ENCODE results near the gene ITGB3. TPM values are rescaled to one million over a fixed set of nuclear protein-coding genes. Genes with fewer than 3 reads are reported as not detected.

The ITGB3 gene
- total and polyA plus RNA-seq, 8 donors, result 9.4 to 12.0 (median 10.6) TPM

DNA sequence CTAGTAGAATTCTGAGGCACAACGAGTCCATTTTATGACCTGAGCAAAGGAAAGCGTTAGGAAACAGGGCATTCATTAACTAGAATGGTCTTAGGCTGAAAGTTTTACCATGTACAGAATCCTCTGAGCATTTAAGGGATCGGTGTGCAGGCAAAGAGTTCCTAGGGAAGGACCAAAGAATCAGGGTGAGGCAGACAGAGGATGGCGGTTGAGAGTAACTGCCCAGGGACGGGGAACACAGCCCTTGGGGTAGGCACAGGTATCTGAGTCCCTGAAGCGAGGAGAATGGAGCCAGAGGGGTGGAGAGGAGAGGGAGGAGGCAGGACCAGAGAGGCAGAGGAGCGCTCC, 14.0 kb upstream of the ITGB3 start:
- intact Hi-C loops (cut with DNase I), result no loop called here
- TF ChIP-seq, protein P1, sequence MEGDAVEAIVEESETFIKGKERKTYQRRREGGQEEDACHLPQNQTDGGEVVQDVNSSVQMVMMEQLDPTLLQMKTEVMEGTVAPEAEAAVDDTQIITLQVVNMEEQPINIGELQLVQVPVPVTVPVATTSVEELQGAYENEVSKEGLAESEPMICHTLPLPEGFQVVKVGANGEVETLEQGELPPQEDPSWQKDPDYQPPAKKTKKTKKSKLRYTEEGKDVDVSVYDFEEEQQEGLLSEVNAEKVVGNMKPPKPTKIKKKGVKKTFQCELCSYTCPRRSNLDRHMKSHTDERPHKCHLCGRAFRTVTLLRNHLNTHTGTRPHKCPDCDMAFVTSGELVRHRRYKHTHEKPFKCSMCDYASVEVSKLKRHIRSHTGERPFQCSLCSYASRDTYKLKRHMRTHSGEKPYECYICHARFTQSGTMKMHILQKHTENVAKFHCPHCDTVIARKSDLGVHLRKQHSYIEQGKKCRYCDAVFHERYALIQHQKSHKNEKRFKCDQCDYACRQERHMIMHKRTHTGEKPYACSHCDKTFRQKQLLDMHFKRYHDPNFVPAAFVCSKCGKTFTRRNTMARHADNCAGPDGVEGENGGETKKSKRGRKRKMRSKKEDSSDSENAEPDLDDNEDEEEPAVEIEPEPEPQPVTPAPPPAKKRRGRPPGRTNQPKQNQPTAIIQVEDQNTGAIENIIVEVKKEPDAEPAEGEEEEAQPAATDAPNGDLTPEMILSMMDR (IDR thresholded peaks at IDR 0.05), result no peak
- Histone ChIP-seq H3K4me3 (no peak overlapping the region), H3K36me3 (no peaks in the 10 kb centered on the region), H3K9me3 (peaks cover 0 to 5% of the 10 kb centered on the region in 2 donors), H3K4me1 (peaks cover 14 to 20% of the 10 kb centered on the region in 2 donors), H3K27me3 (no peaks in the 10 kb centered on the region), H3K27ac (peak overlapping the region; percentile 55 to 69)
- no peak for DNase-seq
- ATAC-seq, result no peak

DNA sequence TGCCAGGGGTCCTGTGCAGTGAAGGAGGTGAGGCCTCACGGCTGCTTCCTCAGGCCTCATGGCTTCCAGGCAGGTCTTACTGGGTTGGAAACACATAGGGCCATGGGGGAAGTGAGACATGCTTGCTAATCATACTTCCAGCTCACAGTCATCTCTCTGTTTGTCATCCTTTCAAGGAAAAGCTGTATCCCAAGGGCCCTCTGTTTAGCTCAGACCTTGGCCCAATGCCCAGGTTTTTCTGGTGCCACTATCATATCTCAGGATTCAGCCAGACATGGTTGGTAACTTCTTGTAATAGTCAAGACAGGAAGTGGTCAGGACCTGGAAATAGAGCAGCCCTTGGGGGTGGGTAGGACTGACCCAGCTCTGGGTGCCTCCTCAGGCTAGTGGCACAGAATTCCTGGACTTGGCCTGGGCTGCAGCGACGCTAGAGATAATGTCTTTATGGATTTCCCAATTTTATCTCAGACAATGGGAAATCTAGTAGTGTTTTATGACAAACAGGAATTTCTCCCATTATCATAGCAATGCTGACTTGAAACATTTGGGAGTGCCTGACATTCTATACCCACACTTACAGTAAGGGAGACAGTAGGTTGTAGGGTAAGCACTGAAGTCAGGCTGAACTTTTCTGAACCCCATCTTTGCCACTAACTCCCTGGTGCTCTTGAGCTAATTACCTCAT, 13.5 kb upstream of the ITGB3 start:
- H3K4me3 ChIP-seq, result no peak overlapping the region
- DNase-seq (peak in 2 of 4 donors; percentile 45 to 70), ATAC-seq (peak; percentile 86)
- H3K4me1 ChIP-seq, result peaks cover 14 to 20% of the 10 kb centered on the region in 2 donors
- no peaks in the 10 kb centered on the region for H3K27me3 ChIP-seq
- peaks cover 0 to 5% of the 10 kb centered on the region in 2 donors for H3K9me3 ChIP-seq
- TF ChIP-seq, protein P1 (IDR thresholded peaks at IDR 0.05), result no peak
- no peaks in the 10 kb centered on the region for H3K36me3 ChIP-seq
- intact Hi-C loops (cut with DNase I), result no loop called here
- peak overlapping the region; percentile 55 to 69 for H3K27ac ChIP-seq

DNA sequence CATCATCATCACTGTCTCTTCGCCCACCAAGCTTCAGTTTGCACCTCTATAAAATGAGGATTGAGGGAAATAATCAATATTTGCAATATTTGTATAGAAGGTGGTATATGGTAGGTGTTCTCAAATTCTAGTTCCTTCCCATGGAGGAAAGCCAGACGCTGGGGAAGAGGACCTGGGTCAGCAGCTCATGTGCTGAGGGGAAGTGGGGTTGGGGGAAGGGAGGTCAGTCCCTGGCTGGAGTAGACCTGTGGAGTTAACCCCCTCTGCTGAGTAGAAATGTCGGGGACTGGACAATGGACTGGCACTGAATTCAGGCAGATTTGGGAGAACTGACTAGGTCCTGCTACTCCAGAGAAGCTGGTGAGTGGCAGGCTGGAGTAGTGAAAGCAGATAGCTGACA, 12.8 kb upstream of the ITGB3 start:
- peaks cover 14 to 20% of the 10 kb centered on the region in 2 donors for H3K4me1 ChIP-seq
- intact Hi-C loops (cut with DNase I), result no loop called here
- H3K36me3 ChIP-seq, result no peaks in the 10 kb centered on the region
- no peak overlapping the region for H3K4me3 ChIP-seq
- TF ChIP-seq, protein P1 (IDR thresholded peaks at IDR 0.05), result no peak
- DNase-seq (no peak), ATAC-seq (no peak)
- H3K27me3 ChIP-seq, result no peaks in the 10 kb centered on the region
- H3K27ac ChIP-seq, result peak overlapping the region in 1 of 2 donors; percentile 69
- peaks cover 0 to 5% of the 10 kb centered on the region in 2 donors for H3K9me3 ChIP-seq

DNA sequence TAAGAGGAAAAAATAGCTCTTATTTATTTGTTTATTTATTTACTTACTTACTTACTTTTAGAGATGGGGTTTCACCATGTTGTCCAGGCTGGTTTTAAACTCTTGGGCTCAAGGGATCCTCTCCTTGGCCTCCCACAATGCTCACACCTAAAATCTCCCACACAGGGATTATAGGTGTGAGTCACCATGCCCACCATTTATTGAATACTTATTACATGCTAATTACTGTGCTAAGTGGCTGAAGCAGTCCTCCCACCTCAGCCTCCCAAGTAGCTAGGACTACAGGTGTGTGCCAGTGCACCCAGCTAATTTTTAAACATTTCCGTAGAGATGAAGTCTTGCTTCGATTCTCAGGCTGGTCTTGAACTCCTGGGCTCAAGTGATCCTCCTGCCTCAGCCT, 11.0 kb upstream of the ITGB3 start:
- H3K27me3 ChIP-seq, result no peaks in the 10 kb centered on the region
- H3K4me1 ChIP-seq, result peaks cover 14 to 20% of the 10 kb centered on the region in 2 donors
- DNase-seq (no peak), ATAC-seq (no peak)
- no peak overlapping the region for H3K4me3 ChIP-seq
- H3K27ac ChIP-seq, result no peak overlapping the region
- intact Hi-C loops (cut with DNase I), result no loop called here
- peaks cover 0 to under 1% of the 10 kb centered on the region in 2 donors for H3K9me3 ChIP-seq
- TF ChIP-seq, protein P1 (IDR thresholded peaks at IDR 0.05), result no peak
- no peaks in the 10 kb centered on the region for H3K36me3 ChIP-seq

DNA sequence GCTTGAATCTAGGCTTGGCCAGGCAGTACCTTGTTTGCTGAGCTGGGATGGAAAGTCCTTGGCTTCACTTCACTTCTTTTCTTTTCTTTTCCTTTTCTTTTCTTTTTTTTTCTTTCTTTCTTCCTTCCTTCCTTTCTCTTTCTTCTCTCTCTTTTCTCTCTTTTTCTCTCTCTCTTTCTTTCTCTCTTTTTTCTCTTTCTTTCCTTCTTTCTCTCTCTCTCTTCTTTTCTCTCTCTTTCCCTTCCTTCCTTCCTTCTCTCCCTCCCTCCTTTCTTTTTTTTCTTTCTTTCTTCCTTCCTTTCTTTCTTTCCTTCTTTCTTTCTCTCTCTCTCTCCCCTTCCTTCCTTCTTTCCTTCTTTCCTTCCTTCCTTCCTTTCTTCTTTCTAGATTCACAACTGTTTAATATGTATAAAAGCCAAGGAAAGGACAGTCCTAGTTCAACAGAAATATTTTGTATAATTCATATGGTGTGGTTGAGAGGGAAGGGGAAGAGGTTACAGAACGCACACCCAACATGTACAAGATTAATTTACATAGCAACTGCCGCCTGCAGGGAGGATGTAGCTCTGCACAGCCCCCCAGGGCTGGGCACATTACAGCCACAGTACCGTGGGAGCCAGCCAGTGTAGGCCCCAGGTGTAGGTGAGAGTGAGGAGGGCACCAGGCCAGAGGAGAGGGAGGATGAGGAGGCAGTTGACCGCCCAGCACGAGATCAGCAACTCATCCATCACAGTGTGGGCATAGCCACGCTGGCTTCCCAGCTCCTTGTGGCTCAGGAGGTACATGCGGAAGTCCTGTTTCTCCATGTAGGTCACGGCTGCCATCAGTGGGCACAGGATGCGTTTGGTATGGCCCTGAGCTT, 9.7 kb upstream of the ITGB3 start:
- no peaks in the 10 kb centered on the region for H3K27me3 ChIP-seq
- no peak for DNase-seq
- no peak overlapping the region for H3K4me3 ChIP-seq
- ATAC-seq, result no peak
- intact Hi-C loops (cut with DNase I), result no loop called here
- no peak overlapping the region for H3K27ac ChIP-seq
- H3K9me3 ChIP-seq, result no peaks in the 10 kb centered on the region
- no peaks in the 10 kb centered on the region for H3K36me3 ChIP-seq
- TF ChIP-seq, protein P1 (IDR thresholded peaks at IDR 0.05), result no peak
- H3K4me1 ChIP-seq, result peaks cover 14 to 20% of the 10 kb centered on the region in 2 donors
